Mucosa of descending colon (tissue), 3 donors: ENCODE data around the gene DOCK10. TPM values are rescaled to one million over a fixed set of nuclear protein-coding genes. Genes with fewer than 3 reads are reported as not detected.

Experiments
- ATAC-seq: fragments of 200-7000 bp; cut with Tn5 transposase; one replicate; pipeline ENCODE4 v1.9.1; 2020; ENCODE audit warnings: mild to moderate bottlenecking, moderate library complexity
- DNase-seq, 3 donors: peaks; one replicate each; pipeline ENCODE4 v3.0.0-alpha.2; 2020
- H3K36me3 ChIP-seq: fragments of 200-600 bp; one replicate; pipeline ENCODE4 v1.8.0; 2021; ENCODE audit warnings: low read depth, mild to moderate bottlenecking
- H3K4me1 ChIP-seq: fragments of 200-600 bp; one replicate; pipeline ENCODE4 v1.8.0; 2021; ENCODE audit warnings: low read depth, mild to moderate bottlenecking
- H3K4me3 ChIP-seq: fragments of 200-600 bp; one replicate; pipeline ENCODE4 v1.8.0; 2021; ENCODE audit warnings: mild to moderate bottlenecking
- H3K9me3 ChIP-seq: fragments of 200-600 bp; one replicate; pipeline ENCODE4 v1.8.0; 2021; ENCODE audit warnings: mild to moderate bottlenecking
- CTCF ChIP-seq: fragments of 200-600 bp; IDR thresholded peaks from one replicate; pipeline ENCODE4 v1.8.0; 2022; ENCODE audit warnings: antibody characterized with exemption, mild to moderate bottlenecking
- intact Hi-C, 2 donors: fragments of 100-400 bp; cut with DNase I in 1 of 2; cut with micrococcal nuclease in 1 of 2; formaldehyde crosslinking; loops; one replicate each; pipeline versions ENCODE4 v1.11.0 to v1.11.1; 2022; cut with DNase I, micrococcal nuclease
- total RNA-seq, 3 donors: library from RNA; stranded (reverse); fragmentation: NEBNext Ultra II Directional in 2 of 3; extraction: Animal tissue kit (Norgen Biotek cat#: 25700) in 2 of 3; gene quantifications; one replicate each; pipeline versions ENCODE4 v1.2.1 to v1.2.4, GENCODE V29; 2021 to 2023
- donor health status: DM: no; HTN: no; CAD: no; lungs with moderate emphysema.
- donor health status: DM: no; HTN: no; CAD: no.
- donor health status: DM: no; HTN: yes; CAD: no.

The DOCK10 gene
- total RNA-seq, 3 donors from 2014 or later, result 13.3 to 20.6 (median 14.7) TPM

- no peak overlapping the region for H3K4me3 ChIP-seq
- intact Hi-C loops, result no loop called here
Measured at GRCh38 chr2:224908818-224909217, 133.4 kb downstream of the DOCK10 start.

GRCh38 chr2:224904381-224904780 lies 137.9 kb downstream of the DOCK10 start:
- ATAC-seq, result no peak
- Histone ChIP-seq H3K4me1 (no peaks in the 10 kb centered on the region), H3K36me3 (no peaks in the 10 kb centered on the region), H3K9me3 (no peaks in the 10 kb centered on the region), H3K4me3 (no peak overlapping the region)
- intact Hi-C loops, result no loop called here
- no peak for TF ChIP-seq CTCF
- no peak for DNase-seq

More at GRCh38 chr2:224908818-224909217, 133.4 kb downstream of the DOCK10 start:
- H3K4me1 ChIP-seq, result no peaks in the 10 kb centered on the region
- no peak for DNase-seq
- no peaks in the 10 kb centered on the region for H3K9me3 ChIP-seq
- H3K36me3 ChIP-seq, result no peaks in the 10 kb centered on the region
- no peak for TF ChIP-seq CTCF
- ATAC-seq, result no peak

- no peaks in the 10 kb centered on the region for H3K9me3 ChIP-seq
- intact Hi-C loops, result no loop called here
- DNase-seq, result no peak
- TF ChIP-seq CTCF, result no peak
- H3K36me3 ChIP-seq, result no peaks in the 10 kb centered on the region
- no peaks in the 10 kb centered on the region for H3K4me1 ChIP-seq
- no peak overlapping the region for H3K4me3 ChIP-seq
- no peak for ATAC-seq
Measured at GRCh38 chr2:224903621-224904020, 138.6 kb downstream of the DOCK10 start.

GRCh38 chr2:224901121-224901676 lies 141.1 kb downstream of the DOCK10 start:
- no peak for TF ChIP-seq CTCF
- H3K4me3 ChIP-seq, result no peak overlapping the region
- DNase-seq, result no peak
- no peak for ATAC-seq
- H3K4me1 ChIP-seq, result no peaks in the 10 kb centered on the region
- H3K36me3 ChIP-seq, result no peaks in the 10 kb centered on the region
- intact Hi-C loops, result no loop called here
- no peaks in the 10 kb centered on the region for H3K9me3 ChIP-seq

- Histone ChIP-seq H3K9me3 (no peaks in the 10 kb centered on the region), H3K36me3 (no peaks in the 10 kb centered on the region), H3K4me3 (no peak overlapping the region), H3K4me1 (no peaks in the 10 kb centered on the region)
- DNase-seq (no peak), ATAC-seq (no peak)
- intact Hi-C loops, result no loop called here
- no peak for TF ChIP-seq CTCF
Measured at GRCh38 chr2:224895377-224895776, 146.9 kb downstream of the DOCK10 start.

GRCh38 chr2:224894356-224894755 lies 147.9 kb downstream of the DOCK10 start:
- Histone ChIP-seq H3K36me3 (no peaks in the 10 kb centered on the region), H3K4me3 (no peak overlapping the region), H3K9me3 (no peaks in the 10 kb centered on the region), H3K4me1 (no peaks in the 10 kb centered on the region)
- no peak for DNase-seq
- ATAC-seq, result peak; percentile 47
- TF ChIP-seq CTCF, result no peak
- intact Hi-C loops, result no loop called here
